ENCODE measurements around the gene BABAM2.
"Not testable (repeated sequence)": the region's sequence is repeated elsewhere in the genome, so short reads cannot be mapped to it uniquely, and the experiment has no call there.

Gene BABAM2

GRCh38 chr2:27946530-27947060 lies 56.1 kb downstream of the BABAM2 start:
- DNase-seq (ENCODE audit: low spot score), result no peak

- no peak for DNase-seq (ENCODE audit: low spot score)
These were observed 61.5 kb downstream of the BABAM2 start for GRCh38 chr2:27952070-27952469.

DNA sequence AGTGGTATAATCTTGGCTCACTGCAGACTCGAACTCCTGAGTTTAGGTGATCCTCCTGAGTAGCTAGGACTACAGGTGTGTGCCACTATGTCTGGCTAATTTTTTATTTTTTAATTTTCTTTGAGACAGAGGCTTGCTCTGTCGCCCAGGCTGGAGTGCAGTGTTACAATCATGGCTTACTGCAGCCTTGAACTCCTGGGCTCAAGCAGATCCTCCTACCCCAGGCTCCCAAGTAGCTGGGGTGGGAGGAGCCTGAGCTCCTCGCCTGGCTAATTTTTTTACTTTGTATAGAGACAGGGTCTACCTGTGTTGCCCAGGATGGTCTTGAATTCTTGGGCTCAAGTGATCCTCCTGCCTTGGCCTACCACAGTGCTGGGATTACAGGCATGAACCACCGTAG lies 62.5 kb downstream of the BABAM2 start:
- DNase-seq (ENCODE audit: low spot score), result no peak

DNA sequence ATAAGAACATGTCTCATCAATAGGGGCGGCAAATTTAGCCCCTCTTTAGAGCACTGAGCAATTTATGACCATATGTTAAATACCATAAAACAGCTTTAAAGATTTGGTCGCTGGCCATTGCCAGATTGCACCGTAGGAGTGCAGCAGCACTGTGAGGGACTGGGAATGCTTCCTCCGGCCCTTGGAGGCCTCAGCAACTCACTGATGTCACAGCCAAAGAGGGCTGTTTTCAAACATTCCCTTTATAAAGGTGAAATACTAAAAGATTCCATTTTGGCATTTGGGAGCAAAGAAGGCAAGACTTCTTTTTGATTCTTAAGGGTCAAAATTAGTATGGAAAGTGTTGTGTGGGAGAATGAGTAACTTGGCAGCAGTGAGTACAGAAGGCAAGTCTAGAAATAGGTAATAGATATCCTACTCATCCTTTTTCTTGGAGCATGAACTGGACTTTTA lies 63.7 kb downstream of the BABAM2 start:
- DNase-seq (ENCODE audit: low spot score), result peak; percentile 36

- peak; percentile 67 for DNase-seq (ENCODE audit: low spot score)
These were observed 64.3 kb downstream of the BABAM2 start for GRCh38 chr2:27954771-27955383.

GRCh38 chr2:27955384-27956161 lies 65.0 kb downstream of the BABAM2 start:
- no peak for DNase-seq (ENCODE audit: low spot score)

- DNase-seq (ENCODE audit: low spot score), result no peak
These were observed 66.4 kb downstream of the BABAM2 start for GRCh38 chr2:27956888-27957287.

GRCh38 chr2:27958711-27959378 lies 68.3 kb downstream of the BABAM2 start:
- no peak for DNase-seq (ENCODE audit: low spot score)

- DNase-seq (ENCODE audit: low spot score), result peak; percentile 77
These were observed 69.0 kb downstream of the BABAM2 start for GRCh38 chr2:27959496-27959895.

DNA sequence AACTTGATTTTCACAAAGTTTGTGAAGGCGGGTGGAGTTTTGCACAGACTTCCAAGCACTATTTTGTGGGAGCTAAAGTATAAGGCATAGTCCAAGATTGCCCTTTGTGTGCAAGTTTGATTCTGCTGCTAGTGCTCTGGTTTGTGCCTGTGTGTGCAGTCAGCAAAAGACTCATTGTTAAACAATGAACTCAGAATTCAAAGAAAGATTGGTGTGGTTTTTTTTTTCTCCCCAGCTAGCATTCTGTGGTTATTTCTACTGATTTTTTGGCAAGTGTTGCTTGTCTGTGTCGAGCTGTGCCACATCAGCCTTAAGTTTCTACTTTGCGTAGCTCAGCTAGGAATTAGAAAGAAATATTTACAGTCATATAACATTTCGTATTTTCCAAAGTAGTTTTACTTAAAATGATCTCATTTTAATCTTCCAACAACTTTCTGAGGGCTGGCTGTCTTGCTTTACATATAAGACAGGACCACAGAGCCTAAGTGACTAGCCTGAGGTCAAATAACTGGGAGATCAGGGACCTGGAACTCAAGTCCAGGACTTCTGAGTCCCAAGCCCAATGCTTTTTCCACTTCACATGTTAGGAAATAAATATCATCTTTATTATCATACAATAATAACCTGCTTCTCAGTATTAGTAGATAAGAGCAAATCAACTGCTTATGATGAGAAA lies 69.8 kb downstream of the BABAM2 start:
- no peak for DNase-seq (ENCODE audit: low spot score)

DNA sequence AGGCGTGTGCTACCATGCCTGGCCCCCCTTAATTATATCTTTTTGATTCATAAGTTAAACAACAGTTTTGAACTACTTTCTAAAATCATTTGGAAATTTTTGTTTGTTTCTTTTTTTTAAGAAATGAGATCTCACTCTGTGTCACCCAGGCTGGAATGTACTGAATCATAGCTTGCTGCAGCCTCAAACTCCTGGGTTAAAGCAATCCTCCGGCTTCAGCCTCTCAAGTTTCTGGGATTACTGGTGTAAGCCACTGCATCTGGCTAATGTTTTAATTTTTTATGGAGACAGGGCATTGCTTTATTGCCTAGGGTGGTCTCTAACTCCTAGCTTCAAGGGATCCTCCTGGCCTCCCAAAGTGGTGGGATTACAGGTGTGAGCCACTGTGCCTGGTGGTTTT lies 71.5 kb downstream of the BABAM2 start:
- DNase-seq (ENCODE audit: low spot score), result no peak

GRCh38 chr2:27963472-27963871 lies 72.9 kb downstream of the BABAM2 start:
- no peak for DNase-seq (ENCODE audit: low spot score)

DNA sequence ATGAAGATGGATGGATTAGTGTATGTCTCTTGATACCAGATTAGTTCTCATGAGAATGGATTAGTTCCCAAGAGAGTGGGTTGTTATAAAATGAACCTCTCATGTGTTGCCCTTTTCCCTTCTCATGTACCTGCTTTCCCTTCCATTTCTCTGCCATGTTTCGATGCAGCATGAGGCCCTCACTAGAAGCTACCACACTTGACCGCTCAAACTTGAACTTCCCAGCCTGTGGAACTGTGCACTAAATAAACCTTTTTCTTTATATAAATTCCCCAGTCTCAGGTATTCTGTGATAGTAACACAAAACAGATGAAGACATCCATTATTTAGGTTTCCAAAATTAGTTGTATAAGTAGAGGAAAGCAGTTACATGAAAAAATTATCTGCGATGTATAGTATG lies 73.5 kb downstream of the BABAM2 start:
- DNase-seq (ENCODE audit: low spot score), result no peak

GRCh38 chr2:27965841-27966240 lies 75.3 kb downstream of the BABAM2 start:
- no peak for DNase-seq (ENCODE audit: low spot score)

DNA sequence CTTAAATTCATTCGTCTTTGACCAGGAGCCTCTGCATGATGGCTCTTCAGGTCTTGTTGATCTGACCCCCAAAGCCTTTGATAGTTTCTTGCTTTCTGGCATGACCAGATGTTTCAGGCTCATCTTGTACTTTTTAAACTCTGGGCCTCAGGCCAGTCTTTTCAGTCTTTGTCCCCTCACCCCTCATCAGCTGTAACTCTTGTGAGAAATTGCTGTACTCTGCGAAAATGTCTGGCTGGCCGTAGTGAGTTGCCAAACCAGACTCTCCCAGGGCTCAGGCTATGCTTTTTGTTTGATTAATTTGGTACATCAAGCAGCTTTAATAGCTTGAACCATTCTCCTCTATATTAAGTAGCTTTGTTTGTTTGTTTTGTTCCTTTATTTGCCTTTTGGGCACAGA lies 75.9 kb downstream of the BABAM2 start:
- DNase-seq (ENCODE audit: low spot score), result peak; percentile 31

- DNase-seq (ENCODE audit: low spot score), result no peak
These were observed 76.5 kb downstream of the BABAM2 start for GRCh38 chr2:27967076-27967475.

DNA sequence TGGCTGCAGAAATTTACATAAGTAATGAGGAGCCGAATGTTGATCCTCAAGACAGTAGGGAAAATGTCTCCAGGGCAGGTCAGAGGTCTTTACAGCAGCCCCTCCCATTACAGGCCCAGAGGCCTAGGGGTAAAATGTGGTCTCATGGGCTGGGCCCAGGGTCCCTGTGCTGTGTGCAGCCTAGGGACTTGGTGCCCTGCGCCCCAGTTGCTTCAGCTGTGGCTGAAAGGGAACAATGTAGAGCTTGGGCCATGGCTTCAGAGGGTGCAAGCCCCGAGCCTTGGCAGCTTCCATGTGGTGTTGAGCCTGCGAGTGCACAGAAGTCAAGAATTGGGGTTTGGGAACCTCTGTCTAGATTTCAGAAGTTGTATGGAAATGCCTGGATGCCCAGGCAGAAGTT lies 77.5 kb downstream of the BABAM2 start:
- DNase-seq (ENCODE audit: low spot score), result not testable (repeated sequence)

DNA sequence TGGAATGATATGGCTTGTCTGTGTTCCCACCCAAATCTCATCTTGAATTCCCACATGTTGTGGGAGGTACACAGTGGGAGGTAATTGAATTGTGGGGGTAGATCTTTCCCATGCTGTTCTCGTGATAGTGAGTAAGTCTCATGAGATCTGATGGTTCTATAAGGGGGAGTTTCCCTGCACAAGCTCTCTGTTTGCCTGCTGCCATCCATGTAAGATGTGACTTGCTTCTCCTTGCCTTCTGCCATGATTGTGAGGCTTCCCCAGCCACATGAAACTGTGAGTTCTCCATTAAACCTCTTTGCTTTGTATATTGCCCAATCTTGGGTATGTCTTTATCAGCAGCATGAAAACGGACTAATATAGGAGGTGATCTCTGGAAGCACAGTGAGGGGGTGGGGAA lies 78.4 kb downstream of the BABAM2 start:
- DNase-seq (ENCODE audit: low spot score), result not testable (repeated sequence)

DNA sequence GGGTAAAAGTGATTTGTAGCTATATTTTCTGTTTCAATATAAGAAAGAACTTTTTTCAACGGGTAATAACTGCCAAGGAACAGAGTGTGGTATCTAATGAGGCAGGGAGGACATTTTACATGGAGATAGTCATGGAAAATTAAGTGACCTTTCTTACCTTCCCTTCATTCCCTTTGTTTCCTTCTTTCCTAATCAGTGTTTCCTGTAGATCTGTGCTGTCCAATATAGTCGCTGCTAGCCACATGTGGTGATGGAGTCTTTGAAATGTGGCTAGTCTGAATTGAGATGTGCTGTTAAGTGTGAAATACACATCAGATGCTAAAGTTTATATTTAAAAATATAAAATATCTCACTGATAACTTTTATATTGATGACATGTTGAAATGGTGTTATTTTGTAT lies 81.8 kb downstream of the BABAM2 start:
- no peak for DNase-seq (ENCODE audit: low spot score)

DNA sequence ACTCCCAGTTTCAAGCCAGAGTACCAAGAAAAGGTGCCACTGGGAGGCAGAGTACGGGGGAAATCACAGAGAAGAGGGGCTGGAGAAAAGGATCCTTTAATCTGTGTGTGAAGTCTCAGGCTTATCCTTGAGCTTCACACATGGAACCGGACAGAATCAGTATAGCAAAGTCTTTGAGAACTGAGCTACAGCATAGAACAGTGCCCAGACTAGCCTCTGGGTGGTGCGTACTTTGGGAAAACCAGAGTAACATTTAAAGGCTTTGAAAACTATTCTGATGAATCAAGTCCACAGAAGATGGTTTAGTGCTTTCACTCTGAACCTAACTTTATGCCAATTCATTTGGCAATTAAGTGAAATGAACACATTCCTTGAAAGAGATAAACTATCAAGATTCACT lies 83.1 kb downstream of the BABAM2 start:
- DNase-seq (ENCODE audit: low spot score), result no peak

DNA sequence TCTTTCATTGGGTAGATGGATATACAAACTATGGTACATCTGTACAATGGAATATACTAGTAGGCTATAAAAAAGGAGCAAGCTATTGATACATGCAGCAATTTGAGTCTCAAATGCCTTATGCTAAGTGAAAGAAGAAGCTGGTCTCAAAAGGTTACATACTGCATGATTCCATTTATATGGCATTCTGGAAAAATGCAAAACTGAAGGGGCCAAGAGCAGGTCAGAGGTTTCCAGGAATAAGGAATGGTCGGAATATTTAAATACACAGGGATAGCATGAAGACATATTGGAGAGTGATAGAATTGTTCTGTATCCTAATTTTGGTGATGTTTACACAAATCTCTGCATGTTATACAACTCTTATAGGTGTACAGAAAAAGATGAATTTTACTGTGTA lies 85.8 kb downstream of the BABAM2 start:
- no peak for DNase-seq (ENCODE audit: low spot score)

DNA sequence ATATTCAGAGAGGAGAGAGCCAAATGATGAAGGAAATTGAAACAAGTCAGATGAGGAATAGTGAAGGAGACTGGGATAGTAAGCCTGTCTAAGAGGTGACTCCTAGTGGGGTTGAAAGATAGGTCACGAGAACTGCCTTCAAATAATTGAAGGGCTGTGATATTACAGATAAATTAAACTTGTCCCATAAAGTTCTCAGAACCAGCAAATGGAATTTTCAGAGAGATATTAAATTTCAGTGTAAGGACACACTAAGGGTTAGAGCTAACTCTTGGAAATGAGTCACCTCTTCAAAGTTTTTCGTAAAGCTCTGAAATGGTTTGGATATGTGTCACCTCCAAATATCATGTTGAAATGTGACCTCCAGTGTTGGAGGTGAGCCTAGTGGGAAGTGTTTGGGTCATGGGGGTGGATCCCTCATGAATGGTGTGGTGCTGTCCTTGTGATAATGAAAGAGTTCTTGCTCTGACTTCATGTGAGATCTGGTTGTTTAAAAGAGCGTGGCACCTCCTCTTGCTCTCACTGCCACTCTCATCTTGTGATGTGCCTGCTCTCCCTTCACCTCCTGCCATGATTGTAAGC lies 87.3 kb downstream of the BABAM2 start:
- DNase-seq (ENCODE audit: low spot score), result no peak
